ENCODE measurements around the gene DNAL1.
A peak's percentile ranks its signal among the peaks of the same experiment; 100 is the strongest.

The DNAL1 gene

DNA sequence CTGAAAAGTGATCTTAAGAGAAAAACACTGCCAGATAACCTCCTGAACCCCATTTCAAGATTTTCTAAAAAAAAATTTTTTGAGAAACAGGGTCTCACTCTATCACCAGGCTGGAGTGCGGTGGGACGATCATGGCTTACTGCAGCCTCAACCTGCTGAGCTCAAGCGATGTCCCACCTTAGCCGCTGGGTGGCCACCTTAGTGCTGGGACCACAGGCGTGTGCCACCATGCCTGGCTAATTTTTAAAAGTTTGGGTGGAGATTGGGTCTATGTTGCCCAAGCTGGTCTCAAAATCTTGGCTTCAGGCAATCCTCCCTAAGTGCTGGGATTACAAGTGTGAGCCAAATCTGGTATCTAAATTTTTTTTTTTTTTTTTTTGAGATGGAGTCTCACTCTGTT, 66.0 kb downstream of the DNAL1 start:
- no peak for DNase-seq

DNA sequence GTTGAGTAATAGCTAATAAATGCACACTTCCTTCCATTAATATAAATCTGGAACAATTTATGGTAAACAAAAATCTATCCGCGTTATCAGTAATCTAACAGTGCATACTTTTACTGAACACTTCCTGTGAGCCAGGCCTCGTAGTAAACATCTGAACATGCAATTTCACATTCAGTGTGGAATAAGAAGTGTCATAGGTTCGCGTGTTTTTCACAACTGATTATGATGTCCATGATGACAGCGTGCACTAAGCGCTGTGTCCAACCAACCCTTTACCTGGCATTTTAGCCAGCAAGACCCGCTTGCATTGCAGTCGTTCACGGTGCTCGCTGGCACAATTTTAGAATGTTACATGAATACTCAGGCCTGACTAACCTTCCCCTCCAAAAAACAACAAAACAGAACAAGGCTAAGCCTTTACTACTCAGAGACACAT, 67.3 kb downstream of the DNAL1 start:
- no peak for DNase-seq

DNA sequence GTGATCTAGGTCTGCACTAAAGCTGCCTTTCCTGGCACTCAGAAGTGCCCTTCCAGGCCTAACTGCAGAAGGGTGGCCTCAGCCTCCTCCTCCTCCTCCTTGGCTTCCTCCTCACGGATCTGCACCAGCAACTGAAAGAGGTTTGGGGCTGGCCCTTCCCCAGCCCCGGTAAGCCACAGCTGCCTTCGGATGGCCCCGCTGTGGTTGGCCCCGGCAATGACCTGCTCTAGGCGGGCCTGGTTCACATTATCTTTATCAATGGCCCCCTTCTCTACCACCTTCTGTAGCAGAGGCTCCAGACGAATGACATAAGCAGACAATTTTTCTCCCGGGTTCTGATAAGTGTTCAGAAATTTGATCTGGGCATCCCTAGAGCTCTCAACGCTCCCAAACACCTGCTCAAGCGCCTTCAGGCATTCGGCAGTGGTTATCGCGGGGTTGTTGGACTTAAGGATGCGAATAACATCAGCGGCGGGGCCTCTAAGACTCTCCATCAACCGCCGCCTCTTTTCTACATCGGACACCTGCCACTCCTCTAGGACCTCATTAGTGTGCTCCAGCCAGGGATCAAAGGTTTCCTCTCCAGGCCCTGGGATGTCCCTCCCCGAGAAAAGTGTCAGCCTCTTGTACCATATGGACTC, 67.9 kb downstream of the DNAL1 start:
- peak; percentile 67 for DNase-seq

DNA sequence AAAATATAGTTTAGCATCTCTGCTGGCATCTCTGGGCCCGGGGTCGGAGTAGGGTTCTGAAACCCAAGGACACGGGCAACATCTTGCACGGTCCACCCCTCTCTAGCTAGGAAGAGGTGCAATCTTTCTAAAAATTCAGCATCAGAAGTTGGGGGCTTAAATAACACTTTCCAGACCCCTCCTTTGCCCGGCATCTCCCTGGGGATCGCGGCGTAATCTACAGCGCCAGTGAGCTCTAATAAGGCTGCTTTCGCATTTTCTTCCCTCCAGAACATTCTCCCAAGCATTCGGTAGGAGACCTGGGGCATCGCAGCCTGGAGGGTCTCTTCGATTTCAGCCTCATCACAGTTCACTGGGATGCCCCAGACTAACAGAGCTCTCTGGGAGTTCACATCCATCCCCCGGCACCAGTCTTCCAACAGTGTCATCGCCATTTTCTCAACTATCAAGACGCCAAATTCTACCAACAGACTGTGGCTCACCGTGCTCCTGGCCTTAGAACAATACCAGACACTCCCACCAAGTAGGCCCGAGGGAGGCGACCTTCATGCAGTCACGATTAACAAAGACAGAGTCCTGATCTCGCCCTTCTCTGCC, 68.5 kb downstream of the DNAL1 start:
- DNase-seq, result no peak

DNA sequence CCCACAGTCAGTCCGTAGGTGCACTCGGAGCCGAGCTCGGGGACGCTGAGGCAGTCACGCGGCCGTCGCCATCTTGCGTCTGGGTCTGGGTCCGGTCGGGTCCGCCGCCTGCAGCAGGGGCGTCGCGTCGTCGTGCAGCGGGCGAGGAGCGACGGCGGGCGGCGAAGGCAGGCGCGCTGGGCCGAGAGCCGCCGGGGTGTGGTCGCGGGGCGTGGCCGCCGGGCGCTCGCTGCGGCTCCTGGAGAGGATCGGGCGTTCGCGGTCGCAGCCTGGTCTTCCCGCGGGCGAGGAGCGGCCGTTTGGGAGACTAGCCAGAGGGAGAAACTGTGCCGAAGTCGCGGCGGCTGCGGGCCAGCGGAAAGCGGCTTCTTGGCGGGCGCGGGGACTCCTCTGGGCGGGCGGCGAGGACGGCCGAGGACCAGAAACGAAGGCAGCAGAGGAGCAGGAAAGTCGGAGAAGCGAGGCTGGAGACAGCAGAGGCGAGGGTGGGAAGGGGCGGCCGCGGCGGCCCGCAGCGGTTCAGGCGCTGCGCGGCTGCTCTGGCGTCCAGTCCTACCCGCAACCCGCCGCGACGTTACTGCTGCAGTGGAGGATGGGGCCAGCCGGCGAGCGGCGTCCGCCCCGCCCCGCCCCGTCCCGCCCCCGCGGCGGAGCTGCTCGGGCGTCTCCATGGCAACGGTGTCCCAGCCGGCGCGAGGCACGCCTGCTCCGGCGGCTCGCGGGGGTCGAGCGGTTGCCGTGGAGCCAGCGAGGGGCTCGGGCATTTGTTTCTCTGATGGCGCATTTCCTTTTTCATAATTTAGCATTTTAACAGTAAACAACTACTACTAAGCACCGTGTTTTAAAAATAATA, 69.2 kb downstream of the DNAL1 start, which contains the start of gene PNMA1:
Gene PNMA1, minus strand, starts transcription at position 582 of the 853 bp plus-strand sequence. CDS start 745 bp downstream, outside the sequence.
- peak; percentile 92 for DNase-seq

DNA sequence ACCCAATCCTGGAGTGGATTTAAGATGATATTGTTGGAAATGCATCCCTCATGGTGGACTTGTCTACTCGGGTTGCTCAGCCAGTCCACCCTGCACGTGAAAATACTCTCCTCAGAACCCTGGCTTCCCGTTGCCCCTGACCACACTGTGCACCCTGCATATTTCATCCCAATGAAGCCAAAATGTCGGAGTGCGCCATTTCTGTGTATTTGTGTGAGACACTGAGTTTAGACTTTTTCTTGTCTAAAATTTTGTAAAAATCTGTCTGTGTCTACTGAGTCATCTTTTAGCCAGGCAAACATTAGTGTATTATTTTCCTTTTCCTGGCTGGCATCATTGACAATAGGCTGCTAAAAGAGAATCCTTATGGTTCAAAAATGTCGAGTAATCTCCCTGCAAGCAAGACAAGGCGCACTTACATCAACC, 69.9 kb downstream of the DNAL1 start:
- DNase-seq, result no peak

DNA sequence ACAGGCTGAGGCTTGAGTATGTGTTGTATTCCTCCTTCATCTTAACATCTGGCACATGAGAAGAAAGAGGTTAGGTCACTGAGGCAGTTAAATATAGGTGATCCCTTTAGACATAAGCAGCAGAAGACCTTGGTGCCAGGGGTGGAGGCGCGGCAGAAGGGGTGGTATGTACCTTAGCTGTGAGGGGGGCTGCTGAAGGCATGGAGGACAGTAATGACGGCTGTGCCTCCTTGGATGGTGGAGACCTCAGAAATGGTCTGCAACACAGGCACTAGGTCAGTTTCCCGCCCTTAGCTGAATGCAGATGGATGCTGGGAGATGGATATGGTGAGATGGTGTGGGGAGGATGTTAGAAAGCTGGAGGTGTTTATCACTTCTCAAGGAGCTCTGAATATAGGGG, 70.9 kb downstream of the DNAL1 start:
- no peak for DNase-seq

DNA sequence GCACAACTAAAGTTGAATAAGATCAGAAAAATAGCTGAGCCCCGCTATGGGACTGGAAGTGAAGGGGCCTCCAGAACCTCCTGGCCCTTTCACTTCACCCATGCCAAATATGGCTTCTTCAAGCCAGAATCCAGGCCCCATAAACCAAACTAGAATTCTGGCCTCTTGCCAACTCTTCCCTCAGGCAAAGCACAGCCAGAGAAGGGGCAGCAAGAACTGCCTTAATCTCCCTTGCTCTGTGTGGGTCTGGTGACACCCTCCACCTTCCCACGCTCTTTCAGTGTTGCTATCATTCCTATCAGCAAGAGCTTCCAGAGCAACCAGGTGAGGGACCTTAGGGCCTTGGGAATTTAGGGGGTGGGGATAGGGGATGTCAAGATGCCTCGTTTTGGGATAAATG, 72.5 kb downstream of the DNAL1 start:
- DNase-seq, result no peak

DNA sequence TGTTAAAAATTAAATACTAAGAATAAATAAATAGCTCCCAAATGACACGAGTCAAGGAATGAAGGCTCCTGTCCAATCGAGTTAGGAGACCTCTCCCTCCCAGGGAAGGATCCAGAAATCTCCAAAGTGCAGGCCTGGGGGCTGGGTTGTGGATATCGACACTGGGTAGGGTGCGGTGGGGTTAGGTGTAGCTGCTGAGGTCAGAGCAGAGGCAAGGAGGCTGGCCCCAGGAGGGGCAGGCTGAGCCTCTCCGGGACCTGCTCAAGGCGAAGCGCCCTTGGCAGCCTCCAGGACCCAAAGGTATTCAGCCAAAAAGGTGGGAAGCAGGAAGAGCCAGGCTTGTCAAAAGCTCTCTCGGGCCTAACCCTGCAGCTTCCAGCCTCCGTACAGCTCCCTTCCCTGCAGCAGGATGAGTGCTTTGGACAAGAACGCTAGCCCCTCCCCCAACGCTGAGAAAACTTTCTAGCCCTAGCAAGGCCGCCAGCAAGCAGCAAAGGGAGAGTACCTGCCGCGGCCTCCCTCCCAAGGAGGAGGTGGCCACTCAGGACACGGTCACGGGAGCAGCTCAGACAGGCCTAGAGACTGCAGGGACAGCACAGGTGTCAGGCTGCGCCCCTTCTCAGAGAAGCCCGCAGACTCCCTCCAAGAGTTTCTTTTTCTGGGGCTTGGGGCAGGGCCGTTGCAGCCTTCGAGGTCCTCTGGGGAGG, 73.1 kb downstream of the DNAL1 start:
- DNase-seq, result no peak

DNA sequence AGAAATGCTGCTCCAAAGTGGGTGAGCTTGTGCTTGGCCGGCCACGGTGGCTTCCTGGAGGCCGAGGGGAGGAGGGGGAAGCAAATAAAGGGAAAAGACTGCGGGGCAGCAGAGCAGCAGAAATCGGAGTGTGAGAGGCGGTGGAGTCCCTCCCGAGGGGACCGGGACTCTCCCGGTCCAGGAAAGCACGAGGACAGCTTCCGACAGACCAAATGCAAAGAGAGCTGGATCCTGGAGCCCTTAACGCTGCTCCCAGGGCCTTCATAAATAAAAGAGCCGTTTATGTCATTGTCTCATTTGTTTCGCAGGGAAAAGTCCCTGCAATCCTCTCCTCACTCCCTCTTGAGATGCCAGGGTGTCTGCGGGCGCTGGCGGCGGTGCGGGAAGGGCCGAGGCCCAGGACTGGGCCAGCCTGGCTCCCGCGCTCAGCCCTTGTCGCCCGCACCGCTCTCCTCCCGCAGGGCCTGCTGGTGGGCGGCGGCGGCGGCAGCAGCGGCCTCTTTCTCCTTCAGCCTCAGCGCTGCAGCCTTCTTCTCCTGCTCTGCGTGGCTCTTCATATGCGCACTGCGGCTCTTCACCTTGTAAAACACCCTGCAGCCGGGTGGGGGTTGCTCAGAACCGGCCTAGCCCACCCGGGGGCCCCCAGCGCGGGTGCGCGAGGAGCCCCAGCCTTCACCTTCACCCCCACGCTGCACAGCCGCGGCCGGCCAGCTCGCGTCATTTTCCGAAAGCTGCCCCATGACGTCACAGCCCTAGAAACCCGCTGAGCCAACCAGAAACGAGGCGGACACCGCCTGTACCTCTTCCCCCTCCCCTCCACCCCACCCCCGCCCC, 73.8 kb downstream of the DNAL1 start:
- DNase-seq, result no peak

DNA sequence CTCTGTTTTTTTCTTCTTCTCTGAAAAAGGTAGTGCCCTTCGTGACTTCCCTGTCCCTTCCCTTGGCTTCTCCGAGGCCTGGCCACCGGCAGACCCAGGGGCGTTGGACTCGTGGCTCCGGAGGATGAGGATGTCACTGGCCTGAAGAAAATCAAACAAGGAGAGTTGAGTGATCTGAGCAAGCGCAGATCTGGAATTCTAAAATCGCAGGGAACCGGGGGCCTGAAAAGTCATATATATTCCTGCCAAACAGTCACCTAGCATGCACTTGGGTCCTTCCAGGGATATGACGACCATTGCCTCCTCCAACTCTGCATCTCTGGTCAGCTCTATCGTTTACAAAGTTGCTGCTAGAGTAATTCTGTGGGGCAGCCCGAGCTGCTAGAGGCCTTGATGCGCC, 74.6 kb downstream of the DNAL1 start:
- no peak for DNase-seq

DNA sequence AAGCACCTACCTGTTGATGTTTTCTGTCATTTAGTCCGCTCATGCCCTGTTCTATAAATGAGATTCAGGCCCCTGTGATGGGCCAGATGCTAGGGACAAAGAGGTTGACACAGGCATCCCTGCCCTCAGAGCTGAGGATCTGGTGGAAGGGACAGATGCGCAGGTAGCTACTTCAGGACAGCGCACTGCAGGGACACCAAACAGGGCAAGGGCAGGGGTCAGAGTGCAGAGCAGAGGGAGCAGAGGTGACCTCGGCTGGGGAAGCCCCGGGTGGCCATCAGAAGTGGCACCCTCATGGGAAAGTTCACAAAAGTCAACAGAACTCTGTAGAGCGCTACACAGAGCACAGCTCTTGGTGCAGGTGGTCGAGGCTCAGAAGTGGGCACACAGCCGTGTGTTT, 75.0 kb downstream of the DNAL1 start:
- DNase-seq, result no peak

DNA sequence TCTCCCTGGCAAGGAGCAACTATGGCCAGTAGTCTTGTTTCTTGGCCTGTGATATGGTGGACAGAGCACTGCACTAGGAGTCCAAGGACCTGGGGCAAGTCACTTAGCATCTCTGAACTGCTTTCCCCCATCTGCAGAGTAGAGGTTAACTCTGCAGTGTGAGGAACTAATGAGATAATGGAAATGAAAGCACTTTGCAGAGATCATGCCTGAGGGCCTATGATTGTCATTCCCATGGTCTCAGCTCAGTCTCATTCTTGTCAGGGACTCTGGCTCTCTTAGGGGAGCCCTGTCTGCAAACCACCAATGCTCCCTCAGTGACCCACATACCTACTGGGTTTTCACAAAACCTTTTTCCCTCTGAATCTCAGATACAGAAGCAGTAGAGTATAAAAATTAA, 75.8 kb downstream of the DNAL1 start:
- DNase-seq, result no peak

DNA sequence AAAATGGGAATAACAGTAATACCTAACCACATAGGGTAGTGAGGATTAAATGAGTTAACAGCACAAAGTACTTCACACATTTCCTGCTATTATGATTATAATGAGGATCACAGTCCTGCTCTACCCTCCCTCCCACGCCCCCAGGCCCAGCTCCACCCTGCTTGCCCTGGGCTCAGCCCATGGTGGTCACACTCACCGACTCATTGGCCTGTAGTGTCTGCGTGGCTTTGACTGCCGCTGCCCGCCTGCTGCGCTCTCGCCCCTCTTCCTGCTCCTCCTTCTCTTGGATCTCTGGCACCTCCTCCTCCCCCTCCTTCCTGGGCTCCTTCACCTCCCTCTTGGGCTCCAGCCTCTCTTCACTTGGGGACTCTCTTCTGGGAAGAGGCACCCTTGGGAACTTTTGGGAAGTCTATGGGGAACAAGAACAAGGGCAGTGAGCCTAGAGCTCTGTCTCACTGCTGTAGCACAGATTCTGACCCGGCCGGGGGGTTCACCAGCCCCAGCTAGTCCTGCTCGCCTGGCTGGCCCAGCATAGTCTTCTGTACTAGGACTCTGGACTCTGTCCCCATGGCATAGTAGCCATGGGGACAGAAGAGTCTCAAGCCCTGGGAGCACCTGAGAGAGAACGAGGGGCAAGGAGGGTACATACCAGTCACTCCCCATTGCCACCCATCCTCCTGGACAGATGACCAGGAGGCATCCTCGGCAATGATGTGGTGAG, 76.5 kb downstream of the DNAL1 start:
- no peak for DNase-seq

DNA sequence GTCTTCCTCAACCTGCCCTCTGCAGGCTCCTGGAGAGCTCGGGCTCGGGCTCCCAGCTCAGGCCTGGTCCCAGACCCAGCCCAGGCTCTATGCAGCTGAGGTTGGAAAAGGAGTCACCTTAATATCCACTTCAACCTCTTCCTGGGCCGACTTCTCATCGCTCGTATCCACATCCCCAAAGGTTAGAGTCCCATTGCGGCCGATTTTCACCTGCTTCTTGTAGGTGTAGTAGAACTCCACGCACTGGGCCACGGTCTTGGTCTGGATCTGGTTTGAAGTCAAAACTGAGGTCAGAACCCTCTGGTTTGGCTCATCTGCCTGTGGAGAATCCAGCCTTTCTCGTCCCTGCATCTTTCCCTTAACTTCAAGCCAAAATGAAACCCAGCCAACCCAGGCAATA, 77.8 kb downstream of the DNAL1 start:
- DNase-seq, result no peak

DNA sequence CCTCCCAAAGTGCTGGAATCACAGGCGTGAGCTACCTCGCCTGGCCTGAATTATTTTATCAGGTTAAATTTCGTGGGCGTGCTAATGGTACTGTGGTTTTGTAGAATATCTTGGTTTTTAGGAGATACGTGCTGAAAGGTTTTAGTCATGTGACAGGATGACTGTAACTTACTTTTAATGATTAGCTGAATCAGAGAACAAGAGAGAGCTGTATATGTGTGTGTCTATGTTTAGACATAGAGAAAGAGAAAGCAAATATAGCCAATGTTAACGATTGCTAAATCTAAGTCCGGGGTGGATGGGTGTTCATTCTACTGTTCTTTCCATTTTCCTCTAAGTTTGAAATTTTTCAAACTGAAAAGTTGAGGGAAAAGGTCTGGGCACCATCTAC, 78.6 kb downstream of the DNAL1 start:
- DNase-seq, result no peak

DNA sequence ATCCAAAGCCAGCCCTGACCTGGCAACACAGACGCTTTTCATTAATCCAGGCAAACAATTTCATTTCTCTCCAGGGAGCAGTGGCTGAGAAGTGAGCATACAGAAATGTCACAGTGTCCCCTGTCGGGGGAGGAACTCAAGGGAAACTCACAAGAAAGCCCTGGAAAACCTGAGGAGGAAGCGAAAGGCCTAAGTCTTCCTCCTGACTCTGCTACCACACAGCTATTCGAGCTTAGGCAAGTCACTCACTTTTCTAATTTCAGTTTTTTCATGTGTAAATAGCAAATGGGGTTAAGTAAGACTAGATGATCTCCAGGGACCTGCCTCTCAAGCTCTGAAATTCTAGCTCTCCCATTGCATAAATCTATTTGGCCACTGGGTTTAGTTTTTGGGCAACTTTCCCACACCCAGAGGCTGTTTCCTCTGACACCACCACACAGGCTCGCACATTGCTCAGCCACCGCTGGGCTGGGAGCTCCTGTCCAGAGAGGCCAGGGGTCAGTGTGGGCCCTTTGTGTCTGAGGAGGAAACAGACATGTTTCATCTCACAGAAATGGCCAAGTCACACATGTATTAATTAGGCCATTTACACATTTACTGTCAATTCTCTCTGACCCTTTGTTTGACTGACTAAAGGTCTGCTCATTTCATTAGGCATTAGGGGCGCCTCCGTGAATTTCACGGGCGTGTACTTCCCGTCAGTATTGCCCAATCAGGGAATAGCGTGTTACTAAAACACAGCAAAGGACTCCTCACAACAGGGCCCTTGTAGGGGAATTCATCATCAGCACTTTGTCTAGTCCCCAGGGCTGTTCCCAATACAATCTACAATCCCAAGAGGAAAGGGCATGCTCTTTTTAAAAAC, 79.2 kb downstream of the DNAL1 start:
- no peak for DNase-seq

DNA sequence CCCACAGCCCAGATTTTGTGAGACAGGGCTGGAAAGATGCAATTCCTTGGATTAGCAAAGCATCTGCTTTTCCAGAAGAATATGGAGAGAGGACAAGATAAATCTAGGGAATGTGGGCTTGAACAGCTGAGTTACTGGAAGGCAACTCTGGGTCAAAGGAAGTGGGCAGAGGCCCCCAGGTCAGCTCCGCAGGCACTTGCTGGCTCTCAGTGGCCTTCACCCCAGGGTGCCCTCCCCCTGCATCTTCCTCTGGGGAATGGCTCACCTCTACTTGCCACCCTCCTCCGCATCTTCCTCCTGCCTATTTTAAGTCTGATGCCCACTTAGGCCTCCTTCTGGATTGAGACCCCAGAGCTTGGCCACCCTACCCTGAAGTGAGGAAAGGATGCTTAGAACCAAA, 79.9 kb downstream of the DNAL1 start:
- no peak for DNase-seq

DNA sequence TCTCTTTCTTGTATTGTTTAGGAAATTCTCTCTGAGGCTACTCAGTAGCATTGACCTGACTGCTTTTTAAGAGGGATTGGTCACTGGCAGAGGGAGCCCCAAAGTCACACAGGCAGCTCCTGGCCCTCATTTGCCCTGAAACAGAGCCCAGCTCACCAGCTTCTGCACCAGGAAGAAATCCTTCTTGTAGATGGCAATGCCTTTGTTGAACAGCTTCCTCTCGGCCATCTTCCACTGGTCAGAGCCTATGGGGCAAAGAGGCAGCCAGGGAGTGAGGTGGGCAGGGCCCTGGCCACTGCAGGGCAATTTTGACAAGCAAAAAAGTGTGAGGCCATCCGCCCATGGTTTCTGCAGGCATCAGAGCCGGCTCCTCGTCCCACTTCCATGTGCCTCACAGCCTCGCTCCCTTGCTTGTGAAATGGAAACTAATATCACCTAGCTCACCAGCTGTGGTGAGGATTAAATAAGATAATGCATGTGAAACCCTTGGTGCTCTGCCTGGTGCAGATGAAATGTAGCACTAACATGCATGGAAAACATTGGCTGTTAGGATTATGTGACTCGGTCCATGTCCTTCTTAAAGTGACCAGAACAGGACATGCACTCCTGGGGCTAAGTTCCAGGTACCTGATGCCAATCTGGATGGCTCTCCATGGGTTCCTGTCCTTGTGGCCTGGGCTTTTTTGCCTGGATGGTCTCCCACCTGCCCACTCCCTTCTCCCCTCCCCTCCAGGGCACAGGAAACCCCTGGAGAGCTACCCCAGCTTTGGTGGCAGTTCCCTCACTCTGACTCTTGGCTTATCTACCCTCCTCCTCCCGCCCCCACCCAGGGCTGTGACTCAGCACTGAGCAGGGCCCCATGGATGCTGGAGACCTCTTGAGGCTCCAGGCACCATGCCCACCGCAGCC, 80.6 kb downstream of the DNAL1 start:
- peak; percentile 43 for DNase-seq

All from stimulated activated CD4-positive, alpha-beta T cell treated with anti-CD3 and anti-CD28 coated beads, Interleukin-15, amount 100 ng/mL, for 24 hours (primary cell).